GM21367 (cell line): Measurements from ENCODE around the gene B9D1.

Experiments used
- ATAC-seq: cut with Tn5 transposase; IDR thresholded peaks from one replicate; pipeline ENCODE4 v1.9.1; 2021; ENCODE audit not compliant: unreplicated experiment

B9D1 gene

DNA sequence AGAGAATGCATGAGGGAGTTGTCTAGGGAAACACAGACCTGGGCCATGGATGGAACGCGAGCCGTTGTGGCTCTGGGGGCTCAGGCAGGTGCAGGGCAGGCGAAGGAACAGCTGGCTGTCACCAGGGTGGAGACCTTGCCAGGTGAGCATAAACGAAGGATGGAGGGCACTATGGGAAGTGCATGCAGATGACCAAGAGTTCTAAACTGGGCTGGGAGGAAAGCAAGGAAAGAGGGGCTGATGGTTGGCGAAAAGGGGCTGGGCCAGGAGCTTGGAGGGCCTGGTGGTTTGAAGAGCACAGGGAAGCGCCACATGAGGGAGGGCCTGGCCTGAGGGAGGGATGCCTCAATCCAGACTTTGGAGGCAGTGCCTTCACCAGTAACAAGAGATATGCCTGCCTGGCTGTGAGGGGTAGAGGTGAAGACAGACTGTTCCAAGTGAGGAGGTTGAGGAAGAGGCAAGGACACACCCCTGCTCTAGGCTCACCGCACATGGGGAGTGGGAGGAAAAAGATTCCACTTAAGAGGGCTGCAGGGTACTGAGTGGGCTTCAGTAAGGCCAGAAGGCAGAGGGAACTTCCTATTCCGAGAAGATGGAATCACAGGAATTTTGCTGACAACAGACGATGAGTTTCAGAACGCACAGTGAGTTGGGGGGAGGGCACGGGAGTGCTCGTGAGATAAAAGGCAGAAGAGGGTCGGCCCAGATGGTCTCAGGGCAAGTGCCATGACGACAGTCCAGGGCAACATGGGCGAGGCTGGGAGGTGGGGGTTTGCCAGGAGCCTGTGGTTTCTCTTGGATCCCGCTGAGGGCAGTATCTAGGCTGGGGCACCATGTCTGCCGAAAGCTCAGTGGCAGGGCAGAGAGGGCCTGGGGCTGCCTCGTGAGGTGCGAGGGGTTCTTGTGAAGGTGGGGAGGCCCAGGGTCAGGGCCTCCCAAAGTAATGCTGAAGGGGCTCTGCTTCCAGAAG lies 20.6 kb downstream of the B9D1 start:
- no peak for ATAC-seq

DNA sequence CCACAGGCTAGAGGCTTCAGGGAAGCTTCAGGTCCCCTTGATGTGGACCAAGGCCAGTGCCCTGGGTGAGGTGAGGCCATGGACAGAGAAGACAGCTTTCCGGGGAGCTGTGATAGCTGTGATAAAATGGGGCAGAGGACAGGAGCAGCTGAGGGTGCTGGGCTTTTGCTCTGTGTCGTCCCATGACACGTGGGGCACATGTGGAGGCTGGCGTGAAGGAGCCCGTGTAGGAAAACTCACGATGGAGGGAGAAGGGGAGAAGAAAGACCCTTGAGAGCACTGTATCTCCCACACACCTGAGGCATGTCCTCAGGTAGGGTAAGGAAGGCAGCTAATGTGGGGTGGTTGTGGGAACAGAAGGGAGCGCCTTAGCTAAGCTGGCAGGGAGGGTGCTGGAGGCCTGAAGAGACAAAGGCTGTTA lies 21.3 kb downstream of the B9D1 start:
- no peak for ATAC-seq

DNA sequence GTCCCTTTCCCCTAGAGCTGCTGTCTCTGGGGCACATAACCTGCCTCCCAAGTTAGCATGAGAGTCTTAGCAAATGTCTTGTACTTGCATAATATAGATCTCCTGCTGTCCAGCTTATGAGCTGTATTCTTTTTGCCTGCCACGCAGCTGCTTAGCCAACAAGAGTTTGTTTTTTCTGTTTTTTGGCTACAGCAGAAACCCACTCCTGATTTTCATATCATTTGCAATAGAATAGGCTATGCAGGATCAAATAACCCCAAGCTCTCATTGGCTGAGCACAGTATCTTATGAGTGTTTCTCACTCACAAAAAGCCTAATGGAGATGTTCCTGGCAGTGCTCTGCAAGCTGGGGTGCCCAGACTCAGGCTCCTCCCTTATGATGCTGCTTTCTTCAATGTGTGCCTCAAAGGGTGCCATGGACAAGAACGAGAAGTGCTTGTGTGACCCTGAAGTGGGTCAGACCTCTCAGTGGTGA lies 23.1 kb downstream of the B9D1 start:
- no peak for ATAC-seq

DNA sequence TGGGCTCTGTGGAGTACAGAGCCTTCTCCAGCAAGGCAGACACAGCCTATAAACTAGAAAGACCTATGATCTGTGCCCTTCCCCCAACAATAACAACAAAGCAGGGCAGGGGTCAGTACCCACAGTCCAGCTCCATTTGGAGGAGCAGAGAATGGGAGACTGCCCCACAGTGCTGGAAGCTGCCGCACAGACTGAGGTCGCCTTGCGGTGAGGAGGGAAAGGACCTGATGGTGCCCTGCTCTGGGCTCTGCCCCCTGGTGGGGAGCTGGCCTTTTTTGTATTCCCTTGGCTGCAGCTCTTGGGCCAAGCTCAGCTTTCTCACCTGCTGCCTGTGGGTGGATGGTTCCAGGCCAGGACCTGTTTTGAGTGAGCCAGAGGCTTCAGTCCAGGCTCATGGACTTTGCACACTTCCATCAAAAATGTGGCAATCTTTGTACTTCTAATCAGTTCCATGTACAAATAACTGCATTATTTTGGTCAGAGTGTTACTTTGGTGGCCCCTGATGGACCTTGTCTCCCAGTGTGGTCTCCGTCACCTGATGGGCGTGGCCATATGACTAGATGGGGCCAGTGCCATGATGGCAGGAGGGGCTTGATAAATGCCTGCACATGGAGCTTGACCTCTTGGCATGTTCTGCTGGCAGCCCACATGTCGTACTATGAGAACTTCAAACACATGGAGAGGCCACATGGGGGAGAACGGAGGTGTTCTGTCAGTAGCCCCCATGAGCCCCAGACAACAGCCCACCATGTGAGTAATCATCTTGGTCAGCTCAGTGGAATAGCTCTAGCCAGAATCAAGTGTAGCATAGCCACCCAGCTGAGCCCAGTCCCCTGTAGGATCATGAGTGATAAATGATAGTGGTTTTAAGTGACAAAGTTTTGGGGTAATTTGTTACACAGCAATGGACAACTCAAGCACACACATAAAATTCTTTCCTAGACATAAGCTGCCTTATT lies 24.2 kb downstream of the B9D1 start:
- no peak for ATAC-seq

DNA sequence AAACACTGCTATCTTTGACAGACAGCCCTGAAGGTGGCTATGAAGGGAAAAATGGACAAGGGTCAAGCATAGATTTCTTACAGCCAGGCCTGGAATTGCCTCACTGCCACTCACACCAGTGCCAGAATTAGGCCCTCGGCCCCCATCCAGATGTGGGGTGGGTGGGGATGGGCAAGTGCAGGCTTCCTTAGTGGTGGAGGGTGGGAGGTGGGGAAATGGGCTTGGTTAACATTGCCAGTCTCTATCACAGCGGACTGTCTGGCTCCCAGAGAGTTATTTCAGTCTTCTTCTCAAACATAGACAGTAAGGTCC lies 24.9 kb downstream of the B9D1 start:
- no peak for ATAC-seq

DNA sequence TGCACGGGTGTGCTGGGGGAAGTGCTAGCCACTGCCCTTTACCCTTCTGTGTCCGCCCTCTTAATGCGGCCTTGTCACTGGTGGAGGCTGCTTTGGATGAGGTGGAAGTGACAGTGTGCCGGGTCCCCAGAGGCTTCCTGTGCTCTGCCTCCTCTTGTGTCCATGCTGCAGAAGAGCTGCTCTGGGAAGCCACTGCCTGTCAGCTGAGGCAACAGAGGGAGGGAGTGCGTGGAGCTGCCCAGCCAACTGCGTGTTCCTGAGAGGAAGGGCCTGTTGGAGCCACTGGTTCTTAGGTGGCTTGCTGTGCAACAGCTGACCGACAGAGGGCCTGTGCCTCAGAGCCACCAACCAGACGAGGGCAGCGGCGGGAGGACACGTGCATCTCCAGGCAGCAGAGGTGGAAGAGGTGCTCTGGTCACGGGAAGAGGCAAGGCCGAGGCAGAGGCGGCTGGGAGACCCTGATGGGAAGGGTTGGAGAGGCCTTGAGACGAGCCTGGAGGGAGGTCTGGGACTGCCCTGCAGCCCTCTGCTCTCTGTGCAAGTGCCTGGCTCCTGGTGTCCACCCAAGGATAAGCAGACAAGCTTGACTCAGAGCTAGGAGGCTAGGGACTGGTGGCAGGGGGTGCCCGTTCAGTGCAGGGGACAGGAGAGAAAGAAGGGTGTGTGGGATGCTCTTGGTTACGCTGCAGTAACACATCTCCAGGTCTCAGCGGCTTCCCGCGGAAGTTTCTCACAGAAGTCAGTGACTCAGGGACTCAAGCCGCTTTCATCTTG lies 25.4 kb downstream of the B9D1 start:
- ATAC-seq = no peak

DNA sequence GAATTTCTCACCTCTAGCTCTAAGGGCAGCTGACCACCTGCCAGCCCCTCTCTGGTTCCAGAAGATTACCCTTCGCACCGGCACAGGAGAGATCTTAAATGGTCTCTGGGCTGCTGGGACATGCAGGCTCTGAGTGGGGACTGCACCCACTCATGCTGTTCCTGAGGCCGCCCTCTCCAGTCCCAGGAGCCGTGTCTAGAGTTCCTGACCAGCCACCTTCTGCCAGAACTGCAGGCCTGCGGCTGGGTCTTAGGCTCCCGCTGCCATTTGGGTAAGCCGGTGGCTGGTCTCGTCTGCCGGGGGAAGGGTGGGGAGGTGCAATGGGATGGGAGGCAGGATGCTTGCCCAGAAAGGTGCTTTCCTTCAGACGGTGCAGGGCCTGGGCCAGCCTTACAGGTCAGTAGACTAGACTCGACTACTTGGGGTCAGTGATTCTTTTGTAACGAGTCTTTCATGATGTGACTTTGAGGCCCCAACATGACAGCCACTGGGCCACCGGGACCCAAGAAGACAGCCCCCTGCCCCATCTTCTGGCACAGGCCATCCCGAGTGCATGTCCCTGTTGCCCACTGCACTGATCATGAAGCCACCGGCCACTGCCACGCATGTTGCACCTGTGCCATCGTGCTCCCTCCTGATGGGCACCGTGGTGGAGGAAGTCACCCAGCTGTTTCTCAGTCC lies 26.4 kb downstream of the B9D1 start:
- ATAC-seq = no peak

DNA sequence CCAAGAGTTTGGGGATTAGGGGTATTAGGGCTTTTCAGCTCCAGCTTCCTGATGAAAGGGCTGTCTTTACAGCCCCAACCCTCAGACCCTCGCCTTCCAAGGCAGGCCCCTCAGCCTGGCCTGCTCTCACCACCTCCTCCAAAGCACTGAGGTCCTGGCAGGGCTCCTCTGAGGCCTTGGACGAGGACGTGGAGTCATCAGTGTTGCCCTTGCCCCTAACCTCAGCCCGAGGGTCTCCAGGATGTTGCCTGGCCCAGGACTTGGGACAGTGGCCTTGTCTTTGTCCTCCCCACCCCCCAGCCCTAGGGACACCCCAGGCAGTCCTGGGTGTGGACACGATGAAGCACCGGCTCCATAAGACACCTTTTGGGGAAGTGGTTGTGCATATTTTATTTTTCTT lies 28.2 kb downstream of the B9D1 start:
- no peak for ATAC-seq

DNA sequence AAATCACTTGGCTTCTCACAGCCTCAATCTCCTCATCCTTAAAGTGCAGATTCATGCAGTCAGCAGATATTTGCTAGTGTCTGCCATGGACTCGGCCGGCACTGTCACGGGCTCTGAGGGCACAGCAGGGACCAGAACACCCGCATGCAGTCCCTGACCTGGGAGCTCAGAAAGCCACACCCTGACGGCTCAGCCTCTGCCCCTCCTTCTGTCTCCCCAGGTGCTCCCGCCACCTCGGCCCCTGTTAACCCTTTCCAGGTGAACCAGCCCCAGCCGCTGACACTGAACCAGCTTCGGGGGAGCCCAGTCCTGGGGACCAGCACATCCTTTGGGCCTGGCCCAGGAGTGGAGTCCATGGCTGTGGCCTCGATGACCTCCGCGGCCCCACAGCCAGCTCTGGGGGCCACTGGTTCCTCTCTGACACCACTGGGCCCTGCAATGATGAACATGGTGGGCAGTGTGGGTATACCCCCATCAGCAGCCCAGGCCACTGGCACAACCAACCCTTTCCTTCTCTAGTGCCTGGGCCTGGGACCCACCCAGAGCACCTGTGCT lies 28.7 kb downstream of the B9D1 start:
- no peak for ATAC-seq

DNA sequence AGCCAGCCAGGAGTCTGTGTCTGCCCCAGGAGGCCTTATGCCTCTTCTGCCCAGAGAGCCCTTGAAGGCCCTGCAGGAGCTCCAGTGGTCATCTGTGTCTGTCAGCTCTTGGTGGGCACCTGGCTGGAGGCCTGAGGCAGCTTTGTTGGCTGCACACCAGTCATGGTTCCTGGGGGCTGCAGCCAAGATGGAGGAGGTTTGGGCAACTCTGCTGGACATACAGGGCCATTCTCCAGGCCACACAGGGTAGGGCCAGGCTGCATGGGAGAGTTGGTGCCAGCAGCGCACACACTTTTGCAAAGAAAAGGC lies 29.4 kb downstream of the B9D1 start:
- no peak for ATAC-seq

DNA sequence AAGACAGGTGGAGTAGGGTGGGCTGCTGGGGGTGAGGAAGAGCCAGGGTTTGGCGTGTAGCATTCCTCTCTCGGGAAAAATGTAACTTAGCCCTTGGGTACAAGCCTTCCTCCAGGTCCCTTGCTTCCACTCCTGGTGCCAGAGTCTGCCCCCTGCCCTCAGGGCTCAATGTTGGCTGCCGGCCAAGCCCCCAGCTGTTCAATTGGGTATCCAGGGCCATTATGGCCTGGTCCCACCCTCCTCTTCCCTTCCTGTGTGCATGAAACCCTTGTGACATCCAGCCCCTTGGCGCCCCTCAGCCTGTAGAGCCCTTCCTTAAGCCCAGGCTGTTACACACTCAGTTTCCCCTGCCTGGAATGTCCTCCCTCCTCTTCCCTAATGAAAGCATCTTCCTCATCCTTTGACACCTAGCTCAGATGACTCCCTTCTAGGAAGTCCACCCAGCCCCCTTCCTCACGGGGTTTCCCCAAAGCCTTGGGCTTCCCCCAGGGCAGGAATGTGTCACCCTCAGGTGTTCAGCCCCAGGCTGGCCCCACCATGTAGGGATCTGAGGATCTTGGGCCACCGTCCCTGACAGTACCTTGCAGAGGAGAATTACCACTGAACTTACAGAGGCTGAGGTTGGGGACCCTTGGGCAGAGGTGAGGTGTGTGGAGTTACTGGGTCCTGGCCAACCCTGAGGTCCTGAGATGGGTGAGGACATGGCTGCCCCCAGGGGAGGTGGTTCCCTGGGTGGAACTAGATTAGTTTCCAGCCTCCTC lies 30.0 kb downstream of the B9D1 start:
- ATAC-seq = no peak

DNA sequence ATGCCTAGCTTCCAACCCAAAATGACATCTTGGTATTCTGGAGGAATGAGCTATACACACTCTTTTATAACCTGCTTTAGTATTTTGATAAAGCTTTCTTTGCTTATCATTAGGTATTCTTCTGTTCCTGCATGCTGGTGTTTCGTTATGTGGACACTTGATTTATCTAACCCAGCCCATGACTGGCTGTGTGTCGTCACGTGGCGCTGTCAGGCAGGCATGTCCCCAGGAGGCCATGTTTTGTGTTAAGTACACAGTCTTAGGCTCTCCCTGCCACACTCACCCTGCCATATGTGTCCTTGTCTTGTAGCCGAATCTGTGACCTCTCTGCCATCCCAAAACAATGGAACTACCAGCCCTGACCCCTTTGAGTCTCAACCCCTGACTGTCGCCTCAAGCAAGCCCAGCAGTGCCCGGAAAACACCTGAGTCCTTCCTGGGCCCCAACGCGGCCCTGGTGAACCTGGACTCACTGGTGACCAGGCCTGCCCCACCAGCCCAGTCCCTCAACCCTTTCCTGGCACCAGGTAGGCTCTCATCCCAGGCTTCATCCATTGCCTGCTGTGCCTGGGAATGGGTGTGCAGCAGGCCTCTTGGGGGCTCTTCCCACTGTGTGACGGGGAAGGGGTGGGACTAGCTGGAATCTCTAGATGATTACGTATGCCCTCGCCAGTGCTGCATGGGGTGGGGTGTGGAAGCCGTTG lies 30.8 kb downstream of the B9D1 start:
- ATAC-seq = no peak

DNA sequence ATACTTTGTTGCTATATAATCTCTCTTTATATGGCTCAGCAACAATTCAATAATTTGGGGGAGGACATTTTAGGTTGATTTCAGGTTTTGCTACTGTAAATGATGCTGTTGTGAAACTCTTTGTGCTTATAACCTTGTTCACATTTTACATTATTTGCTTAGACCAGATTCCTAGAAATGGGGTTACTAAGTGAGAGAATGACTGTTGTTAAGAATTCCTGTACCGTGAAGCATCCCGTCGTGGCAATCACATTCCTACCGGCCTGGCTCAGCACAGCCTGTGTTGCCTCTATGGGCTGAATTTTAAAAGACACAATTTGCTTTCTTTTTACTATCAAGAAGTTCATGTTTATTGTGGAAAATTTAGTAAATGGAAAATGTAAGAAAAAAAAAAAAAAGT lies 31.4 kb downstream of the B9D1 start:
- ATAC-seq = no peak

DNA sequence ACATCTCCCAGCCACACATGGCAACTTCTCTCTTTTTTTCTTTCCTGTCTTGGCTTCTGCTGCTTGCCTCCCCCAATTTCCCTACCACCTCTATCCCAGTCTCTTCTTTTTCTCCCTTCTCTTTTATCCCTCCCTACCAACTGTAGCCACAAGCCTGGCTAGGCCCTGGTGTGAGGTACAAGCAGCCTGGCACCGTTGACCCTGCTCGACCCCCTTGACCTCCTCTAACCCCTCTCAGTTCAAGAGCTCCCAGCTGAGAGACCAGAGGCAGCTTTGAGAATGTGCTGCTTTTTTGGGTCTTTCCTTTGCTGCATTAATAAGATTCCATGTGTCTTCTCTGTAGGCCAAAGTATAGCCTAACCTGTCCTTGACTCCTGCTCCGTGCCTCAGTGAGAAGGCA lies 32.3 kb downstream of the B9D1 start:
- ATAC-seq = no peak

DNA sequence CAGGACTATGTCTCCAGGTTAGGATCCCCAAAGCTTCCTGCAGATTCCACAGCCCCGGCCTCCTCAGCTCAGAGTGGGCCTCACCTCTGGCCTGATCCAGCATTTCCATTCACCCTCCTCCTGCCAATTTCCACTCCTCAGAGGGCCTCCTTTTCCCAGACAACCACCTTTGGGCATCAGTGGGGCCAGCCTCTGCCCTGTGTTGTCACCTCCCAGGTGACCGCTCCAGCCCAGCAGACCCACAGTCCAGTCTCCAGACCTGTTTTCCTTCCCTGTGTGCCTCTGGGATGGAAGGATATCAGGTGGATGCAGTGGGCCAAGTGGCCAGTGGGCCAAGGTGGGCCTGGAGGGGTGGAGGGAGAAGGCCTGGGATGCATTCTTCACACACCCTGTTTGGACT lies 32.7 kb downstream of the B9D1 start:
- ATAC-seq = no peak

DNA sequence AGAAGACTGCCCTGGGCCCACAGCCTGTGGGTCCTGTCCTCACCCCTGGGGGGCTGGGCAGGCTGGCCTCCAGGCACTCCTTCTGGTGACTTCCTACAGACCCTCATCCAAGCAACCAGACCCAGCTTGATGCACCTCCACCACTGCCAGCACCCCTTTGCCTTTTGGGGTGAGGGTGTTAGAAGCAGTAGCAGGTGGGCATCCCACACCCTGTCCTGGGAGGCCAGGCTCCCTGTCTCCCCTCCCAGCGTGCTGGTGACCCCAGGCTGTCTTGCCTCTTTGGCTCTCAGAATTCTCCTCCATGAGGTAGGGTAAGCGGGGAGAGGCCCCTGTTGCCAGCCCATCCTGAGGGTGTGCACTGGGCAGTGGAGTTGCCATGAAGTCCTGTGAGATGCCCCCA lies 33.4 kb downstream of the B9D1 start:
- ATAC-seq = no peak

DNA sequence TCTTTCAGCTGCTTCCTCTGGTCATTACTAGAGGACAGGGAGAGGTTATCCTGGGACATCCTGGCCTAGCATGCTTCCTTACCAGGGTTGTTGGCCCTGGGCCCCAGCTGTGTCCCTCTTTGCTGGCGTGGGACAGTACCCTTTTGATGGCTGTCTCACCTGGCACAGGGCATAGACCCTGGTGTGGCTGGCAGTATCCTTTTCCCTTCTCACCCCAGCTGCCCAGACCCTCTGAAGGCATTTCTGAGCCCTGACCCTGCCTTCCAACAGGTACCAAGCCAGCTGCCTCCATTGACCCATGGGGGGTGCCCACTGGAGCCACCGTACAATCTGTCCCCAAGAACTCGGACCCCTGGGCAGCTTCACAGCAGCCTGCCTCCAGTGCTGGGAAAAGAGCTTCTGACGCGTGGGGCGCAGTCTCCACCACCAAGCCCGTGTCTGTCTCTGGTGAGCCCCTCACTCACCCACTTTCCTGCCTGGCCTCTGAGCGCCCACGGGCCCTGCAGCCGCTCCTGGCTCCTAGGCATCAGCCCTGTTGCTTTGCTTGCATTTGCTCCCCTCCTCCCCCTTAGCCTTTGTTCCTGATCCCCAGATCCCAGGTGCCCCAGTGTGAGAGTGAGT lies 34.0 kb downstream of the B9D1 start:
- no peak for ATAC-seq

DNA sequence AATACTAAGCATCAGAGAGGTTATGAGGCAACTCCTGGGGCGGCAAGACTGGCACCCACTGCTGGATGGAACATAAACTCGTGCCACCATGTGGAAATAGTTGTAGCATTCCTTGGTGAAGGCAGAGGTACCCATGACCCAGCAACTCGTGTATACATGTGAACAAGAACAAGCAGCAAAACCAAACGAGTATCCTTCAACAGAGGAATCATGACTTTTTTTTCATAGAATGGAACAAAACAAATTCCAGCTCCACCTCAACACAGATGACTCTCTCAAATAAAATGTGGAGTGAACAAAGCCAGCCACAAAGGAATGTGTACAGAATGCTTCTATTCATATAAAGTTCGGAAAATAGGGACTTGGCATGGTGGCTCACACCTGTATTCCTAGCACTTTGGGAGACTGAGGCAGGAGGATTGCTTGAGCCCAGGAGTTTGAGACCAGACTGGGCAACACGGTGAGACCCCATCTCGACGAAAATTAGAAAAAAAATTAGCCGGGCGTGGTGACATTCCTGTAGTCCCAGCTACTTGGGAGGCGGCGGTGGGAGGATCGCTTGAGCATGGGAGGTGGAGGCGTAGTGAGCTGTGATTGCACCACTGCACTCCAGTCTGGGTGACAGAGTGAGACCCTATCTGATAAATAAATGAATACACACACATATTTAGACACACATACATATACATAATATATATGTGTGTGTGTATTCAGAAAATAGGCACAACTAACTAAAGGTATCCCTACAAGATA lies 35.3 kb downstream of the B9D1 start:
- ATAC-seq = no peak
